ENCODE measurements around the gene SOX13. TPM values are rescaled to one million over a fixed set of nuclear protein-coding genes. Genes with fewer than 3 reads are reported as not detected.

Gene SOX13
- total RNA-seq, 2 experiments from 2014 or later = 0.10 to 0.17 TPM

DNA sequence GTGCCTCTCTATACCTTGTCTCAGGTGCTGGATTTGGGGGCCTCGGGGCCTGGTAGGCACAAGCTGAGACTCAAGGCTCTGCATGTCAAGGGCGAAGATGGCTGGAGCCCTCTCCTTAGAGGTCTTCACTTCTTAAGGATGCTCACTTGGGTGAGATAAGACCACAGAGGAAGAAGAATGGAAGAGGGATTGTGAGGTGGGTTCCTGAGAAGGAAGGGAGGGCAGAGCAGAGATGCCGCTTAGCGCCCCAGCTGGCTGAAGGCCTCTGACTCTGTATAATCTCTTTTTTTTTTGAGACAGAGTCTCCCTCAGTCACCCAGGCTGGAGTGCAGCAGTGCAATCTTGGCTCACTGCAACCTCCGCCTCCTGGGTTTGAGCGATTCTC is 32.2 kb downstream of the SOX13 start:
- no peak overlapping the region for H3K4me3 Mint-ChIP-seq
- H3K4me1 Mint-ChIP-seq (ENCODE audit: low read depth) = peaks cover 19% of the 10 kb centered on the region
- no peaks in the 10 kb centered on the region for H3K9me3 Mint-ChIP-seq
- CTCF ChIA-PET = no interaction called here
- DNase-seq = no peak
- H3K36me3 Mint-ChIP-seq (ENCODE audit: low read depth) = peaks cover 1% of the 10 kb centered on the region
- peaks cover 6% of the 10 kb centered on the region for H3K27me3 Mint-ChIP-seq (ENCODE audit: low read depth)
- intact Hi-C loops (cut with micrococcal nuclease) = no loop called here
- no peak overlapping the region for H3K27ac Mint-ChIP-seq

DNA sequence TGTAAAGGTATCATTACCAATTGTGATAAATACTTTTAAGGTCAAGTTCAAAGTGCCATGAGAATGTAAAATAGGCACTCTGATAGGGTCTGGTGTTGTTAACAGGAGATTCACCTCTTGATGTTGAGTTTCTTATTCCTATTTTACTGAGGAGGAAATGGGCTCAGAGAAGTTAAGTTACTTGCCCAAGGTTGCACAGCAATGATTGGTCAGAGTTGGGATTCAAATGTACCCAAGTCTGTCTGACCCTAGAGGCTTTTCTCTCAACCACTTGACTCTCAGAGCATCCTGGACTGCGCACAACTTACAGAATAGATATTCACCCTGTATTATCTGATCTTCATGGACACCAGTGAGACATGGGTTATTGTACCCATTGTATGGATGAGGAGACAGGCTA is 33.9 kb downstream of the SOX13 start:
- H3K4me3 Mint-ChIP-seq = no peak overlapping the region
- intact Hi-C loops (cut with micrococcal nuclease) = no loop called here
- DNase-seq = no peak
- CTCF ChIA-PET = no interaction called here
- peaks cover 1% of the 10 kb centered on the region for H3K36me3 Mint-ChIP-seq (ENCODE audit: low read depth)
- H3K9me3 Mint-ChIP-seq = no peaks in the 10 kb centered on the region
- no peak overlapping the region for H3K27ac Mint-ChIP-seq
- peaks cover 19% of the 10 kb centered on the region for H3K4me1 Mint-ChIP-seq (ENCODE audit: low read depth)
- H3K27me3 Mint-ChIP-seq (ENCODE audit: low read depth) = peaks cover 6% of the 10 kb centered on the region

DNA sequence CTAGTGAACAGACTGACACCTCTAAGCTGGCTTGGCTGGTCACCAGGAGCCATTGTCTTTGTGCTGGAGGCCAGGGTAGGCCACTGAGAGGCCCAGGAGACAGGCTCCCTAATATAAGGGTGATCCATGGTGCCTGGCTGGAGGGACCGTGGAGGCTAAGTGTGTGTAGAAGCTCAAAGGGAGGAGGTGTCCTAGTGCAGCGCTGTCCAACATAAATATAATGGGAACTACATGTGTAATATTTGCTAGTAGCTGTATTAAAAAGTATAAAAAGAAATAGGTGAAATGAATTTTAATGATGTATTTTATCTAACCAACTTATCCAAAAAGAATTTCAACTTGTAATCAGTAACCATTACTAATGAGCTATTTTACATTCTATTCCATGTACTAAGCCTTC is 35.0 kb downstream of the SOX13 start:
- CTCF ChIA-PET = interaction anchor here (0.6 kb wide), 1 partner anchor 96 kb away, joined by 3 read pairs; no protein-coding TSS in a partner anchor
- no peak for DNase-seq
- H3K9me3 Mint-ChIP-seq = no peaks in the 10 kb centered on the region

DNA sequence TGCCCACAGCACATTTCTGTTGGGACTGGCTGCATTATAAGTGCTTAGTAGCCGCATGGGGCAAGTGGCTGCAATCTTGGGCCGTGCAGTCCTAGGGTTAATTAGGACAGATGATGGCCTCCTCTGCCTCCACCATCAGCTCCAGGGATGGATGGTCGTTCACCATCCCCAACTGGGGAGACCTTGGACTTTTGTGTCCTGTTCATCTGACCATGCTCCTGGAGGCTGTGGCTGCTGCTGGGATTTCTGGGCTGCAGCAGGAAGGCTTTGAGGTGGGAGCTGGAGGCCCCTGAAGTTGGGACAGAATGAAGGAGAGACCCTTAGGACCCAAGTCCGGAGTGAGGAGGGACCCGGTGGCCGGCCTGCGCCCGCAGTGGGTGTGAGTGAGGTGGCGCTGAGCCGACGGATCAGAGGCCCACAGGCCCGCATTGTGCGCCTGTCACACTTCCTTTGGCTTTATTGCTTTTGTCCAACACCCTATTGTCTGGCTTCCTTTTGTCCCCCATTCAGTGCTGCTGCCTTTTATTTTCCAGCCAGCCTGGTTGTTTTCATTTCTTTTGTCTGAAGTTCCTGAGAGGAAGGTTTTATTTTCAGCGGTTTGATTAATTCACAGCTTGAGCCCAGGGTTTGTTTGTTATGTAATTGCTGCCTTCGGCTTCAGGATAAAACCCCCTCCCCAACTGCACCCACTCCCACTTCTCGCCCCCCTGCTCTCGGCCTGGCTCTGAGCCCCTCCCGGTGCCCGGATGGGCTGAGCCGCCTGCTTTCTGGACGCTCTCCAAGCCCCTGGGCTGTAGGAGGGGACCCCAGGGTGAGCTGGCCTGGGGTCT is 35.6 kb downstream of the SOX13 start:
- Mint-ChIP-seq H3K9me3 (no peaks in the 10 kb centered on the region), H3K27ac (no peak overlapping the region), H3K4me3 (no peak overlapping the region), H3K4me1 (ENCODE audit: low read depth) (peaks cover 8% of the 10 kb centered on the region), H3K36me3 (ENCODE audit: low read depth) (peaks cover 1% of the 10 kb centered on the region), H3K27me3 (ENCODE audit: low read depth) (peaks cover 4% of the 10 kb centered on the region)
- intact Hi-C loops (cut with micrococcal nuclease) = no loop called here
- CTCF ChIA-PET = interaction anchor here (0.6 kb wide), 1 partner anchor 95 kb away, joined by 3 read pairs; no protein-coding TSS in a partner anchor
- DNase-seq = no peak

More for the DNA sequence above, 35.0 kb downstream of the SOX13 start:
- Mint-ChIP-seq H3K36me3 (ENCODE audit: low read depth) (peaks cover 1% of the 10 kb centered on the region), H3K4me1 (ENCODE audit: low read depth) (peaks cover 11% of the 10 kb centered on the region), H3K27me3 (ENCODE audit: low read depth) (peaks cover 4% of the 10 kb centered on the region), H3K27ac (no peak overlapping the region), H3K4me3 (no peak overlapping the region)
- intact Hi-C loops (cut with micrococcal nuclease) = no loop called here

DNA sequence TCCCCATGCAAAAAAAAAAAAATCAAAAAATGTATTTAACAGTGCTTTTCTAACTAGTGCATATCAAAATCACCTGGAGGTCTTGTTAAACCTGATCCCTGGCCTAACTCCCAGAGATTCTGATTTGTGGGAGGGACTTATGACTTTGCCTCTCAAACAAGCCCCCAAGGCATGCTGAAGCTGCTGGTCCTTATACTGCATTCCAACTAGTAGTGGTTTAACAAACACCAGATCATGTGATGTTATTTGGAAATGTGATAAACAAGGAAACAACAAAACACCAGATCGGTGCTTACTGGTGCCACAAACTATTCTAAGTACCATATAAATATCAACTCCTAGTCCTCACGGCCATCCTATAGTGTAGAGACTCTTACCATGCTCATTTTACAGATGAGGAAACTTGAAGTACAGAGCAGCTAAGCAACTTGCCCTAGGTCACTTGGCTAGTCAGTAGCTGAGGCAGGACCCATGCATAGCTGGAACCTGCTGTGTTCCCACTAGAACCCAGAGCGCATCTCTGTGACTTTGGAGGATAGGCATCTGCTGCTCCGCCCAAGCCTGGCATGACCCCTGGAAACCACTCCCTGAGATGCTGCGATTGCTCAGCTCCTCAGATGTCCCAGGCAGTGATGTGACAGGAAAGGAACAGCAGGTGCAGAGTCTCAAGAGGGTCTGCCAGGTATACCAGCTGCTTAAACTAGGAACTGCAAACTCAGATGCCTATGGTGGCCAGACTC is 38.1 kb downstream of the SOX13 start:
- no peak for DNase-seq
- Mint-ChIP-seq H3K36me3 (ENCODE audit: low read depth) (no peaks in the 10 kb centered on the region), H3K9me3 (no peaks in the 10 kb centered on the region), H3K27ac (no peak overlapping the region), H3K4me1 (ENCODE audit: low read depth) (no peaks in the 10 kb centered on the region), H3K27me3 (ENCODE audit: low read depth) (no peaks in the 10 kb centered on the region), H3K4me3 (no peak overlapping the region)
- CTCF ChIA-PET = interaction anchor here (0.6 to 0.9 kb wide), 2 partner anchors 18 to 118 kb away, joined by 3 to 4 read pairs; no protein-coding TSS in a partner anchor
- intact Hi-C loops (cut with micrococcal nuclease) = no loop called here

DNA sequence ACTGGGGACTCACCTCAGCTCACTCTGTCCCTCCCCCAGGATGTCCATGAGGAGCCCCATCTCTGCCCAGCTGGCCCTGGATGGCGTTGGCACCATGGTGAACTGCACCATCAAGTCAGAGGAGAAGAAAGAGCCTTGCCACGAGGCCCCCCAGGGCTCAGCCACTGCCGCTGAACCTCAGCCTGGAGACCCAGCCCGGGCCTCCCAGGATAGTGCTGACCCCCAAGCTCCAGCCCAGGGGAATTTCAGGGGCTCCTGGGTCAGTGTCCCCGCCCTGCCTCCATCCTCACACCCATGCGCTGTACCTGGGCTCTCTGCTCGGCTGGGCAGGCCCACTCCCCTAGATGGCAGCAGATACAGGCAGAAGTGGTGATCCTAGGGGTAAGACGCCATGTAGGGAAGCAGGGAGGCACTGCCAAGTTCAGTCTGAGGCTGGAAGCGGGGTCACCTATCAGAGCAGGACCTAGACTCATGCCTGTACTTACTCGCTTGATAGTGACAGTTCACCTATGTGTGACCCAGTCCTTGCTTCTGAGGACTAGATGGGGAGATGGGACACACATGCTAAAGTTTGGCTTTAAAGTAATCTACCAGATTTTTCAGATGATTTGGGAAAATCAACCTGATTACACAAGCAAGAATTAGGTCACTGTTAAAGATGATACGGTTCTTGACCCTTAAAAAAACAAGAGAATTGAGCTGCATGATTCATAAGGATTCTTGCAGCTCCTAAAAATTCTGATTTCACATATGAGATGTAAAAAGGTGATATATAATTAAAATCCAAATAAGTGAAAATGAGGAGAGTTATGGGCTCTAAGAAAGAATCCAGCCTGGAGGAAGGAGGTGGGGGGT is 40.2 kb downstream of the SOX13 start:
- no peak for DNase-seq
- H3K36me3 Mint-ChIP-seq (ENCODE audit: low read depth) = no peaks in the 10 kb centered on the region
- no peak overlapping the region for H3K27ac Mint-ChIP-seq
- no peaks in the 10 kb centered on the region for H3K4me1 Mint-ChIP-seq (ENCODE audit: low read depth)
- H3K27me3 Mint-ChIP-seq (ENCODE audit: low read depth) = no peaks in the 10 kb centered on the region
- CTCF ChIA-PET = interaction anchor here (0.6 to 1.1 kb wide), 4 partner anchors 13 to 81 kb away, joined by 3 to 4 read pairs (median 3); no protein-coding TSS in a partner anchor
- intact Hi-C loops (cut with micrococcal nuclease) = no loop called here
- no peak overlapping the region for H3K4me3 Mint-ChIP-seq
- H3K9me3 Mint-ChIP-seq = no peaks in the 10 kb centered on the region

DNA sequence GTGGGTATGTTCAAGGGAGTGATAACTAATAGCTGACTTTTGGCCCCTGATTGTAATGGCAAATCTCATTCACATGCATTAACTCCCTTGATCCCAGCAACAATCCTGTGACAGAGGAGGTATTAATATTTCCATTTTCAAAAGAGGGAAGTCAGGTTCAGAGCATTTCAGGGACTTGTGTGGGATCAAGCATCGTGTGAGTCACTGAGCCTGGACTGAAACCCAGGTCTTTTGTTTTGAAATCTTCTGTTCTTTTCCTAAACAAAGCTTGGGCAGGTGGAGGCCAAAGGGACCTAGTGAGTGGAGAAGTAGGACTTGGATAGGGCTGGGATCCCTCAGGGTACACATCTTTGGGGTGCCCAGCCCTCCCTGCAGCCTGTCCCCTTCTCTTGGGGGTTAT is 41.0 kb downstream of the SOX13 start:
- H3K4me3 Mint-ChIP-seq = no peak overlapping the region
- no peak overlapping the region for H3K27ac Mint-ChIP-seq
- intact Hi-C loops (cut with micrococcal nuclease) = no loop called here
- H3K4me1 Mint-ChIP-seq (ENCODE audit: low read depth) = no peaks in the 10 kb centered on the region
- no peaks in the 10 kb centered on the region for H3K36me3 Mint-ChIP-seq (ENCODE audit: low read depth)
- no peaks in the 10 kb centered on the region for H3K9me3 Mint-ChIP-seq
- CTCF ChIA-PET = interaction anchor here (0.6 to 1.1 kb wide), 3 partner anchors 12 to 15 kb away, joined by 3 to 4 read pairs (median 3); no protein-coding TSS in a partner anchor
- H3K27me3 Mint-ChIP-seq (ENCODE audit: low read depth) = no peaks in the 10 kb centered on the region
- DNase-seq = no peak

DNA sequence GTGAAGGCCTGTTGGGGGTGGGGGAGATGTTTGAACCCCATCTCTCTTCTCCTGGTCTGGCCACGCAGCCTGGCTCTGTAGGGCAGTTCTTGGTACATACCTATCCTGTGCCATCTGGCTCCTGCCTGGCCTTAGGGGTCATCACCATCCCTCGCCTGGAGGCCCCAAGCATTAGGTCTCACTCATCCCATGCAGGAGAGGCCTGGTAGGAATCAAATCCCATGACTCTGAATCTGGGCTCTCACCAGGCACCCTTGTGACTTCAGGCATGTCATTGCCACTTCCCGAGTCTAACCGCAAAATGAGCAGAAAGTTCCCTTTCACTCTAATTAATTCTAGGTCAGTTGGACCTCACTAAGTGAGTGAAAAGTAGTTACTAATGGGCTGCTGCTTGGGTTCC is 41.7 kb downstream of the SOX13 start:
- Mint-ChIP-seq H3K36me3 (ENCODE audit: low read depth) (no peaks in the 10 kb centered on the region), H3K9me3 (no peaks in the 10 kb centered on the region), H3K4me3 (no peak overlapping the region), H3K4me1 (ENCODE audit: low read depth) (no peaks in the 10 kb centered on the region), H3K27ac (no peak overlapping the region), H3K27me3 (ENCODE audit: low read depth) (no peaks in the 10 kb centered on the region)
- CTCF ChIA-PET = interaction anchor here (0.6 to 3.3 kb wide), 2 partner anchors 14 to 147 kb away, joined by 4 to 16 read pairs; no protein-coding TSS in a partner anchor
- DNase-seq = no peak
- intact Hi-C loops (cut with micrococcal nuclease) = no loop called here

DNA sequence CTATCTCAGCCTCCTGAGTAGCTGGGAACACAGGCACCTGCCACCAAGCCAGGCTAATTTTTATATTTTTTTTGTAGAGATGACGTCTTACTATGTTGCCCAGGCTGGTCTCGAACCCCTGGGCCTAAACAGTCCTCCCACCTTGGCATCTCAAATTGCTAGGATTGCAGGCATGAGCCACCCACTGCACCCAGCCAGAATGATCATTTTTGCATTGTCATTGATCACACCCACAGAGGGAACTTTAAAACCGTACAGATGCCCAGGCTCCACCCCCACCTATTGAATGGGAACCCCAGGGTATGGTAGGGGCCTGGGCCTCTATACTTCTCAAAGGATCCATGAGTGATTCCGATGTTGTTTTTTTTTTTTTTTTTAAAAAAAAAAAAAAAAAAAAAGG is 42.2 kb downstream of the SOX13 start:
- H3K9me3 Mint-ChIP-seq = no peaks in the 10 kb centered on the region
- H3K4me3 Mint-ChIP-seq = no peak overlapping the region
- intact Hi-C loops (cut with micrococcal nuclease) = no loop called here
- H3K36me3 Mint-ChIP-seq (ENCODE audit: low read depth) = no peaks in the 10 kb centered on the region
- no peaks in the 10 kb centered on the region for H3K27me3 Mint-ChIP-seq (ENCODE audit: low read depth)
- no peaks in the 10 kb centered on the region for H3K4me1 Mint-ChIP-seq (ENCODE audit: low read depth)
- DNase-seq = no peak
- no peak overlapping the region for H3K27ac Mint-ChIP-seq
- CTCF ChIA-PET = interaction anchor here (0.6 to 3.3 kb wide), 2 partner anchors 14 to 147 kb away, joined by 4 to 16 read pairs; no protein-coding TSS in a partner anchor

DNA sequence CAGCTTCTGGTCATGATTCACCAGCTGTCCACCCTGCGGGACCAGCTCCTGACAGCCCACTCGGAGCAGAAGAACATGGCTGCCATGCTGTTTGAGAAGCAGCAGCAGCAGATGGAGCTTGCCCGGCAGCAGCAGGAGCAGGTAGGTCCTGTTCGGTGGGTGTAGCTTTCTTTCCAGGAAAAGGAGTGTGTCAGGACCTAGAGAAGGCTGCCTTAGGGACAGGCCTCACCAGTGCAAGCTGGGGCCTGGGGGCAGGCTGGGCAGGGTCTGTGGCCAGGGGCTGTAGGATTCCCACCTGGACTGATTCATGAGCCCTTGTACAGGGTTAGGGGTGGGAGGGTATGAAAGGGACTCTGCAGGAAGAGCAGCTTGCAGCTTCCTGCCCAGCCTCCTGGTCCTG is 43.6 kb downstream of the SOX13 start:
- Mint-ChIP-seq H3K27me3 (ENCODE audit: low read depth) (no peaks in the 10 kb centered on the region), H3K4me1 (ENCODE audit: low read depth) (no peaks in the 10 kb centered on the region), H3K4me3 (no peak overlapping the region), H3K9me3 (no peaks in the 10 kb centered on the region), H3K36me3 (ENCODE audit: low read depth) (no peaks in the 10 kb centered on the region), H3K27ac (no peak overlapping the region)
- no peak for DNase-seq
- CTCF ChIA-PET = interaction anchor here (1.0 to 3.3 kb wide), 2 partner anchors 12 to 47 kb away, joined by 3 to 16 read pairs; no protein-coding TSS in a partner anchor
- intact Hi-C loops (cut with micrococcal nuclease) = no loop called here

DNA sequence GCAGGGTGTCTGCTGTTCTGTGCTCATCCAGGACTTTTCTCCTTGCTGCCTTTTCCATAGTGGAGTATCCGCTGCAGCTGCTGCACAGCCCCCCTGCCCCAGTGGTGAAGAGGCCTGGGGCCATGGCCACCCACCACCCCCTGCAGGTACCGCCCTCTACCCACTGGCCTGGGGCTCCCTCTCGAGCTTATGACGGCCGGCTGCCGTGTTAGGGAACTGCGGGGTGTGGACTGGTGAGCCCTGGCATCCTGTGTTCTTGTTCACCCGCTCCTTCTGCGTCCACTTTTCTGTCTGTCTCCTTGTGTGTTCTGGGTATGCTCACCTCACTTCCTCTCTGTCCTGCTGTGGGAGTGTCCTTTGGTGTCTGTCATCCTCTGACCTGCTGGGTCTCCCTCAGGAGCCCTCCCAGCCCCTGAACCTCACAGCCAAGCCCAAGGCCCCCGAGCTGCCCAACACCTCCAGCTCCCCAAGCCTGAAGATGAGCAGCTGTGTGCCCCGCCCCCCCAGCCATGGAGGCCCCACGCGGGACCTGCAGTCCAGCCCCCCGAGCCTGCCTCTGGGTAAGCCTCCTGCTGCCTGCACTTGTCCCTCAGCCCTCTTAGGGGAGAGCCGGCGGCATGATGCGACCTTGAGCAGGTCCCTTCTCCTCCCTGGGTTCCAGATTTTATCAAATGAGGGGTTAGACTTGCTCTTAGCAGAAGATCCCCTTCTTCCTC is 49.1 kb downstream of the SOX13 start:
- CTCF ChIA-PET = interaction anchor here (1.1 kb wide), 1 partner anchor 9 kb away, joined by 3 read pairs; no protein-coding TSS in a partner anchor
- H3K36me3 Mint-ChIP-seq (ENCODE audit: low read depth) = no peaks in the 10 kb centered on the region
- intact Hi-C loops (cut with micrococcal nuclease) = loop anchor here (10.0 kb wide), 1 partner anchor 77 kb away; no protein-coding TSS in a partner anchor
- H3K4me3 Mint-ChIP-seq = no peak overlapping the region
- no peaks in the 10 kb centered on the region for H3K9me3 Mint-ChIP-seq
- no peak for DNase-seq
- H3K27me3 Mint-ChIP-seq (ENCODE audit: low read depth) = no peaks in the 10 kb centered on the region
- H3K4me1 Mint-ChIP-seq (ENCODE audit: low read depth) = no peaks in the 10 kb centered on the region
- no peak overlapping the region for H3K27ac Mint-ChIP-seq

Measured in activated naive CD4-positive, alpha-beta T cell treated with anti-CD3 and anti-CD28 coated beads for 36 hours (primary cell).